GM18951 (cell line): ENCODE results near the gene CREB3L2.

Source experiments
- POLR2A ChIP-seq: IDR thresholded peaks from 4 replicates; pipeline ENCODE4 v1.6.1; 2011; ENCODE audit warnings: mild to moderate bottlenecking; ENCODE audit not compliant: insufficient read length, insufficient read depth; ENCODE audit errors: extremely low read depth
- in situ Hi-C: fragments of 300-500 bp; cut with MboI; formaldehyde crosslinking; loops from one replicate; pipeline ENCODE4 v1.12.0; 2022; ENCODE audit warnings: low sequenced_read_pairs, mixed read lengths, inconsistent platforms; ENCODE audit not compliant: unreplicated experiment

Gene CREB3L2

DNA sequence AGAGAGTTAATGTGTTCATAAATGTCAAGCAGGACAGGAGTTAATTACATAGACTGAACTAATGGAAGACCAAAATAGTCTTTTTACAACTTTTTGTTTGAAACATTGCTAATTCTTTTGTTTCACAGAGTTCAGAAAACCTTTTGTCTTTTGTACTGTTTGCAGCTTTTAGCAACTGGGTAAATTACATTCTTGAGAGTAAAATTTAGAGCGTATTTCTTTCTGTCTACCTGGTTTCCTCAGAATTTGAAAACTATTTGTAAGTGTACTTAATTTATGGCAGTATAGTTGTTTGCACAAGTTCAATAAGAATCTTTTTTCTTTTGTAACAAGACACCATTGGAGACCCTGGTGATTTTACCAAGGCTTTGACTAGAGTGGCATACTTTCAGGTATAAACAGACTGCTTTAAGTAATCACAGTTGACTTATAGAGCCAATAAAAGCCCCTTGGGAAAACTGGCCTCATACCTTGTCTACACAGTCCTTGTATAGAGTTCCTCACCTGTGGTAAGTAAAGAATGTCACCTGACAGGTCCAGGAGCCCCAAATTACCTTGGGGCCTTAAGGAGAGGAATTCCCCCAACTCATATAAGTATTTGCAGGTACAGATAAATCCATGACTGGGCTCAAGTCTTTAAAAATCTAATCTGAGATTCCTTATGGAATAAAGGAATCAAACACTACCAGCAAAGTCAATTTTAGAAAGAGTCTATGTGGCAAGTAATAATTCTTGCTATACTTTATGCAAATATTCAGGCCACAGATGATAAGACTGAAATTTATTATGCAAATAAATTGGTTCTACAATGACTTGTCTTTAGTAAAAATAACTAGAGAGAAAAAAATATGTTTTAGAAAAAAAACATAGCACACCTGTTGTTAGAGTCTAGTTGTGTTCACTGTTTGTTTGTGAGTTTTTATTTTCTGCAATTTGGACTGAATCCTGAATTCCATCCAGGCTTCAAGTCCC, 23.6 kb upstream of the CREB3L2 start:
- in situ Hi-C loops, result no loop called here
- TF ChIP-seq POLR2A, result no peak

DNA sequence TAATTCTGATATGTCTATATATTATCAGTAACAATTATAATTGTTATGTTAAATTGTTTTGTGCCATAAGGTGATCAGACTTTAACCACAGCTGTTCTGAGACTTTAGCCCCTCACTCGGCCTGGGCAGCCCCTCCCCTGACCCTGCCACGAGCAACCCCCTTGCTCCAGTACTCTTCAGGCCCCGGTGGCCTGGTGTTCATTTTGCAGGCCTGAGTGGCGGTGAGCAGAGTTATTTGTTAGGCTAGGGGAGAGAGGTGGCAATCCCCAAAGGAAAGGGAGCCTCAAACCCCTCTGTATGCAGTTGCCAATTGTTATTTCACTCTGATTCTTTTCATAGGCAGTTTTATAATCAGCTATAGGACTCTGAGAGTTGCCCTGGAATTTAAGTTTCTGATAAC, 22.9 kb upstream of the CREB3L2 start:
- TF ChIP-seq POLR2A, result no peak
- in situ Hi-C loops, result no loop called here

DNA sequence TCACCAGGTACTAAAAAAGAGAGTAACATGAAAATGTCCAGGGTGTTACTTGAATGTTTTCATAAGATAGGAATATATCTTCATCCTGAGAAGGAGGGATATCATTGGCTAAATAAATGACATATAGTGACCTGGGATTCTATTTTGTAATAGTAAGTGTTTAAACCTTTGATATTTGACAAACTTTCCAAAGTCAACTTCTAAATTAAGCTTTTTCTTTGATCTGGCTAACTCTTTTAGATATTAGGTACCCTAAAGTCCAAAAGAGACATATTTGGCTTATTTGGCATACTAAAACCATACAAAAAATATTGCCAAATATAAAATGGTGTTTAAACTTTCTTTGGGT, 22.4 kb upstream of the CREB3L2 start:
- no peak for TF ChIP-seq POLR2A
- in situ Hi-C loops, result no loop called here

DNA sequence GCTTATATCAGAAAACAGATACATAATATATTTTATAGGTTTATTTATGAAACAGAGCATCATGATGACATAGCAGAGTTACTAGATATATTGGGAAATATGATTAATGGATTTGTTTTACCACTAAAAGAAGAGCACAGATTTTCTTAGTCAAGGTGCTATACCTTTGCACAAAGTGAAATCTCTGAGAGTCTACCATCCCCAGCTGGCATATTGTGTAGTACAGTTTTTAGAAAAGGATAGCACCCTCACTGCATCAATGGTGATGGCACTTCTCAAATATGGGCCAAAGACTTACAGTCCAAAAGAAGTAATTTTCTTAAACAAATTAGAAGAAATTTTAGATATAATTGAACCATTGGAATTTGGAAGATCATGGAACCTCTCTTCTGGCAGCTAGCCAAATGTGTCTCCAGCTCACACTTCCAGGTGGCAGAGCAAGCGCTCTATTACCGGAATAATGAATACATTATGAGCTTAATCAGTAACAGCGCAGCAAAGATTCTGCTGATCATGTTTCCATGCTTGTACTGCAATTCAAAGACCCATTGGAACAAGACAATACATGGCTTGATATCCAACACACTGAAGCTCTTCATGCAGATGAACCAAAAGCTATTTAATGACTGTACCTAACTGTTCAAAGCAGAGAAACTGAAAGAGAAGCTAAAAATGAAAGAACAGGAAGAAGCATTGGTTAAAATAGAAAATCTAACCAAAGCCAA, 21.9 kb upstream of the CREB3L2 start:
- no peak for TF ChIP-seq POLR2A
- in situ Hi-C loops, result no loop called here

DNA sequence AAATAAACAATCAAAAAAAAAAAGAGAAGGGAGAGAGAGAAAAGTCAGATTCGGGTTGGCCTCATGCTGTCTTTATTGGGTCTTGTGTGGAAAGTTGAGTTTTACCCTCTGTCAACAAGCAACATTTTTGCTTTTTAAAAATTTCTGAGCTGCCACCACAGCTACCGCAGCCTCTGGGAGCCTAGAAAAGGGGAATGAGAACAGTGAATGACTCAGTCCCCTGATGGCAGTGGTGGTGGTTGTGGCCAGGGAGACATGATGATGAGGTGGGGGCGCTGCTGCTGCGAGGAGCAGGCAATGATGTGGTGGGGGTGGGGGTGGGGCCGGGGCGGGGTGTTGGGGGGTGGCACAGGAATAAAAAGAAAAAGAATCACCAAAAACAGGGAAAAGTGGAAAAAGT, 20.0 kb upstream of the CREB3L2 start:
- no peak for TF ChIP-seq POLR2A
- in situ Hi-C loops, result no loop called here

DNA sequence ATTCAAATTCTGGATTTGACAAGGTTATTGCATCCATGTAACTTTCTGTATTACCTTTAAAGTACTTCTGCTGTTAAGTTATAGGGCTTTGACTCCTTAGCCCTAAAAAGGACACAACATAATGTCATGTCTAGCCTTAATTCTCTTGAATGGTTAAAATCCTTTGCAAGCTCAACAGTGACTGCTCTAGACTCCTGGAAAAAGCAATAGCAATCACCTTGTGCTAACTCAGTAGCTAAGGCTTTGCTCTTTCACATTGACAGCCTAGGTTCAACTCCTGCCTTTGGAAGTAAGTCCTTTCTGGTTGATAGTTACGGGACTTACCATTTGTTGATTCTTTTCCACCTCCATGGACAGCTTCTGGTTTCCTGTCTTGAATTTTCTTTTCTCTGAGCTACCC, 16.1 kb upstream of the CREB3L2 start:
- in situ Hi-C loops, result loop anchor here (5.0 to 10.0 kb wide), 2 partner anchors 111 to 363 kb away; no protein-coding TSS in a partner anchor
- no peak for TF ChIP-seq POLR2A

DNA sequence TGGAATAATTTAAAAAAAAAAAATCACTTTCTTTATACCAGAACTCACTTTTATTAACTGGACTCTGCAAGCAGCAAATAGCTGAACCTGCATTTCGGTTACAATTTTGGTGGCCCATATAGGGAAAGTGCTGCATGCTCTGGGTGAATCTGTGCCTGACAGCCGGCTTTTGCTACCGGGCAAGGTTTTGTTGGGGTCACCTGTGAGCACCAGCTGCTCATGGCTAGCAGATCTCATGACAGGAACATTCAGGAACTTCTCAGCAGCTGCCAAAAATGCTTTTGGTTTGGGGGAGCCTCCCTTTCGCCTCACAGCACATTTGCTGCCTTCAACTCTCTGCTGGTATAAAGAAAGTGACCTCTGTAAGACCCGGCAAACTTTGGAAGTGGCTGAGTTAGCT, 13.2 kb upstream of the CREB3L2 start:
- in situ Hi-C loops, result loop anchor here (5.0 to 10.0 kb wide), 2 partner anchors 108 to 360 kb away; no protein-coding TSS in a partner anchor
- no peak for TF ChIP-seq POLR2A

DNA sequence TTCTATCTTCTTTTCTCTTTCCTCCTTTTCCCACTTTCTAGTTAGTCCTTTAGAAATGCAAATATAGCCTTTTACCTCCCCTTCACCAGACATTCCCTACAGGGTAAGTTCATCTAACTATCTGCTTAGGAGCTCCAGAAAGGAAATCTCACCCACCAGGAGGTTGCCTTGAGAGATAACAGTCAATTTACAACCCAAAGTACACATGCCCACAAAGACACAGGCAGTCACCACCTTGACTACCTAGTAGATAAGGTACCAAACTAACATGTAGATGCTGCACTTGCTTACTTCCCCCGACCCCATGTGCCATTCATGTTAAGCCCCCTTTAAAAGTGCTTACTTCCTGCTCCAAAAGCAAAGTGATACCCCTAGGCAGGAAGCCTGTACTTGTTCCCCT, 12.8 kb upstream of the CREB3L2 start:
- no peak for TF ChIP-seq POLR2A
- in situ Hi-C loops, result loop anchor here (5.0 to 10.0 kb wide), 2 partner anchors 107 to 360 kb away; no protein-coding TSS in a partner anchor

DNA sequence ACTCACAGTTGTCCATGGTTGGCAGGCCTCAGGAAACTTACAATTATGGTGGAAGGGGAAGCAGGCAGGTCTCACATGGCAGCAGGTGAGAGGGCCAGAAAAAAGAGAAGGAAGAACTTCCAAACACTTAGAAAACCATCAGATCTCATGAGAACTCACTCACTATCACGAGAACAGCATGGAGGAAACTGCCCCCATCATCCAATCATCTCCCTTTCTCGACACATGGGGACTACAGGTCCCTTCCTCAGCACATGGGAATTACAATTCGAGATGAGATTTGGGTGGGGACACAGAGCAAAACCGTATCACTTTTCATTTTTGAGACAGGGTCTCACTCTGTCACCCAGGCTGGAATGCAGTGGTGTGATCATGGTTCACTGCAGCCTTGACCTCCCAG, 12.3 kb upstream of the CREB3L2 start:
- in situ Hi-C loops, result loop anchor here (10.0 kb wide), 1 partner anchor 359 kb away; no protein-coding TSS in a partner anchor

DNA sequence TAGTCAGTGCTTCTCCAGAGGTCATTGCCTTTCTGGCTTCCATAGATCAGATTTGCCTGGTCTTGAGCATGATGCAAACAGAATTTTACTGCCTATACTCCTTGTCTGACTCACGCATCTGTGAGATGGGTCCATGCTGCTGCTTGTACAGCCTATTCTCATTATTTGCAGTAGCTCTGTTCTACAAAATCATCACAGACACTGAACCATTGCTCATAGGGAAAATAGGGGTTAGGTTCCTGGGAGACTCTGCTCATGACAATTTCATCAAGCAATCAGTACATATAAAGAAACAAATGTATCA, 7.4 kb upstream of the CREB3L2 start:
- in situ Hi-C loops, result no loop called here
- TF ChIP-seq POLR2A, result no peak

DNA sequence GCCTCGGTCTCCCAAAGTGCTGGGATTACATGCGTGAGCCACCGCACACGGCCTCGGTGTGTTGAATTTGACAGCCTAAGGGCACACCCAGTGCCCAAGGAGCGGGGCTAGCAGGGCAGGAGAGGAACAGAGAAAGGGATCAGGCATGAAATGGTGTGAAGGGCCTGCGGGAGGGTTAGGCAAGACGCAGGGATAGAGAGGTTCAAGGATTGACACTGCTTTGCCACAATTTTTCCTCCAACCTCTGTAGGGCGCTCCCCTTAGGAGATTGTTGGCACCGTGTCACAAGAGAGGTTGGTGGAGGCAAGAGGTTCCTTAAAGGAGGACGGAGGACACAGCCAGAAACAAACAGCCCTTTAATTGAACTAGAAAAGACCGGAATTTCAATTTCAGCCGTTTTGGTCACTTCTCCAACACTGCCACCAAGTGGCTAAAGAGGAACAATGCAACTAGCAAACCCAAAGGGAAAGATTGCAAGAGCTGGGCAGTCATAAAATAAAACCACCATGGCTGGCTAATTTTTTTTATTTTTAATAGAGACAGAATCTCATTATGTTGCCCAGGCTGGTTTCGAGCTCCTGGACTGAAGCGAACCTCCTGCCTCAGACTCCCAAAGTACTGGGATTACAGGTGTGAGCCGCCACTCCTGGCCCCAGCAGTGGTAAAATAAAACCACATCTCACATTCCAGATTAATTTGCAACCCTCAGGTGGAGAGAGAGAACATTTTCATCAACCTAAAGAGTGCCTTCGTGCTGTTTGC, 6.9 kb upstream of the CREB3L2 start:
- in situ Hi-C loops, result no loop called here

DNA sequence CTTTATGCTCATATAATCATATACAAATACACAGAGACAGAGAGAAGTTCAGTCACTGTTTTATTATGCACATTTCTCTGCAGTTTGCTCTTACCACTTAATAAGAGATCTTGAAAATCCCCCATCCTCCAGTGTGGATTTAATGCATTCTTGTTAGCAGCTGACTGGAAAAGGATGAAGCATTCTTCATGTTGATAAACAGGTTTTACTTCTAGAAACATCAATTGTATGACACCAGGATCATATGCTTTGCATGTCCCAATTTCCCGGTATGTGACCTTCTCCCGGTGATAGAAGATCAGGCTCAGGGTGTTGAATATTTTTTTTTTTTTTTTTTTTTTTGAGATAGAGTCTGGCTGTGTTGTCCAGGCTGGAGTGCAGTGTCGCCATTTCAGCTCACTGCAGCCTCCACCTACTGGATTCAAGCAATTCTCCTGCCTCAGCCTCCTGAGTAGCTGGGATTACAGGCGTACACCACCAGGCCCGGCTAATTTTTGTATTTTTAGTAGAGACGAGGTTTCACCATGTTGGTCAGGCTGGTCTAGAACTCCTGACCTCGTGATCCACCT, 6.2 kb upstream of the CREB3L2 start:
- in situ Hi-C loops, result no loop called here
- no peak for TF ChIP-seq POLR2A

More for the DNA sequence above, 6.9 kb upstream of the CREB3L2 start:
- no peak for TF ChIP-seq POLR2A

DNA sequence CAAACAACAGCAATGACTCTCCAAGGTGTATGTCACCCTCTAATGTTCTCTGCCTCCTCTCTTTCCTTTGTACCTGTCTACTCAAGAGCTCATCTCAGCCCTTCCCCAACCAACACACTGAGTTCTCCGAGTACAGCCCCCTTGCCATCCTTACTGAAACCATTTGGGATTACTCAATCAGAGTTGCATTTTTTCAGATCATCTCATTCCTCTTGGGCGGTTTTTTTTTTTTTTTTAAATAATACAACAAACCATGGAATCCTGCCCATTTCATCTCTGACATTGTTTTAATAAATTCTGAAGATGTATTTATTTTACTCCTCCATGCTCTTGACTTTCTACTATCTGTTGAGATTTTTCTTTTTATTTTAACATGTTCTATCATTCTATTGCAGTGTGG, 4.2 kb upstream of the CREB3L2 start:
- TF ChIP-seq POLR2A, result no peak
- in situ Hi-C loops, result no loop called here

DNA sequence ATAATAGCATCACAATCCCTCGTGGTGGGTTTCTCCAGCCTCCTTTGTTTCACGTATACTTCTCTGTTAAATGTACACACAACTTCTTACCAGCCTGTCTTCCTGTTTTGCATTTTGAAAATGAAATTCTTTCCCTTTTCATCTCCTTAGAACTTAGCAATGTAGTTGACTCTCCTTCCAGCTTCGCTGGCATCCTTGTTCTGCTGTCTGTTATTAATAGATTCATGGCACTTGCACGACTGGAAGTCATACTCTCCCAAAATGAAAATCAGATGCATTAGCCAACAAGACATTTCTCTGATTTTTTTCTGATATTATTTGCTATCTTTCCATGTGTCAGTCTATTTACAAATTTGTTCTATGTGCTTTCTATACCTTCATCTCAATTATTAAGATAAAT, 3.0 kb upstream of the CREB3L2 start:
- in situ Hi-C loops, result no loop called here
- TF ChIP-seq POLR2A, result no peak
